ENCODE measurements around the gene FUZ. TPM values are rescaled to one million over a fixed set of nuclear protein-coding genes. Genes with fewer than 3 reads are reported as not detected.

FUZ gene
- total RNA-seq, 4 donors from 2014 or later, result 9.1 to 21.5 (median 15.6) TPM

- 52 to 56% methylated on average over 14 to 15 of the region's 16 CpGs for WGBS, 2 donors
- intact Hi-C loops (cut with DNase I; ENCODE audit: low total_unique reads), result no loop called here
- H3K4me3 ChIP-seq (ENCODE audit: low read depth, poor library complexity, severe bottlenecking), result no peak overlapping the region
- TF ChIP-seq CTCF (IDR thresholded peaks at IDR 0.05), result no peak
- no peak for TF ChIP-seq POLR2A (IDR thresholded peaks at IDR 0.05)
- no peak for DNase-seq (ENCODE audit: low spot score in 2 of 2)
Measured at GRCh38 chr19:49761625-49762311, 51.3 kb downstream of the FUZ start.

GRCh38 chr19:49761249-49761624, 51.9 kb downstream of the FUZ start:
- no peak for TF ChIP-seq CTCF (IDR thresholded peaks at IDR 0.05)
- TF ChIP-seq POLR2A (IDR thresholded peaks at IDR 0.05), result no peak
- intact Hi-C loops (cut with DNase I; ENCODE audit: low total_unique reads), result no loop called here
- no peak for DNase-seq (ENCODE audit: low spot score in 2 of 2)
- WGBS, 2 donors, result 85 to 100% methylated on average over 1 of the region's 1 CpG
- no peak overlapping the region for H3K4me3 ChIP-seq (ENCODE audit: low read depth, poor library complexity, severe bottlenecking)

- no peak for TF ChIP-seq CTCF (IDR thresholded peaks at IDR 0.05)
- no peak for TF ChIP-seq POLR2A (IDR thresholded peaks at IDR 0.05)
- no peak overlapping the region for H3K4me3 ChIP-seq (ENCODE audit: low read depth, poor library complexity, severe bottlenecking)
- no peak for DNase-seq (ENCODE audit: low spot score in 2 of 2)
- intact Hi-C loops (cut with DNase I; ENCODE audit: low total_unique reads), result no loop called here
- 25 to 31% methylated on average over 7 of the region's 7 CpGs for WGBS, 2 donors
Measured at GRCh38 chr19:49758292-49758691, 54.8 kb downstream of the FUZ start.

Small RNA genes within 50 kb of the gene (microRNA-seq; reads per million reads assigned to microRNA genes)
- gene MIR4749 (ENCODE audit: borderline number of aligned reads in 1 of 2, borderline replicate concordance in 2 of 2) (0 to 0.68 reads per million in 2 donors), gene MIR6799 (ENCODE audit: borderline number of aligned reads in 1 of 2, borderline replicate concordance in 2 of 2) (0 reads per million in 2 donors), gene MIR6800 (ENCODE audit: borderline number of aligned reads in 1 of 2, borderline replicate concordance in 2 of 2) (0 reads per million in 2 donors)

Other genes starting within 250 kb of the FUZ start
- 10 to 100 TPM; 62.0 to 84.8 (median 66.8) TPM for gene NOSIP, start 232.7 kb downstream of the FUZ start, total RNA-seq
- 10 to 100 TPM; 13.9 to 31.2 (median 18.6) TPM for gene PRRG2, start 232.0 kb downstream of the FUZ start, total RNA-seq
- gene PRR12, start 222.1 kb downstream of the FUZ start, total RNA-seq, result 10 to 100 TPM; 19.6 to 53.1 (median 24.5) TPM
- 10 to 100 TPM; 14.0 to 20.2 (median 18.8) TPM for gene RRAS, start 173.1 kb downstream of the FUZ start, total RNA-seq
- gene SCAF1, start 171.1 kb downstream of the FUZ start, total RNA-seq, result 10 to 100 TPM; 28.6 to 54.3 (median 33.7) TPM
- 100 to 1,000 TPM in 1 of 4 donors, 10 to 100 TPM in 3; 38.7 to 102 (median 74.9) TPM for gene IRF3, start 147.4 kb downstream of the FUZ start, total RNA-seq
- gene BCL2L12, start 147.4 kb downstream of the FUZ start, total RNA-seq, result 1 to 10 TPM; 6.1 to 9.2 (median 6.6) TPM
- gene PRMT1, start 136.0 kb downstream of the FUZ start, total RNA-seq, result 100 to 1,000 TPM; 102 to 117 (median 108) TPM
- gene ADM5, start 123.7 kb downstream of the FUZ start, total RNA-seq, result 1 to 10 TPM in 3 of 4 donors, under 1 TPM in 1; 0.49 to 3.7 (median 3.5) TPM
- 1 to 10 TPM in 3 of 4 donors, under 1 TPM in 1; 0.97 to 3.3 (median 1.8) TPM for gene CPT1C, start 122.2 kb downstream of the FUZ start, total RNA-seq
- 1 to 10 TPM in 1 of 4 donors, under 1 TPM in 1, not detected in 2; 0.49 to 4.0 TPM for gene TSKS, start 50.0 kb downstream of the FUZ start, total RNA-seq
- 100 to 1,000 TPM; 112 to 123 (median 116) TPM for gene AP2A1, start 46.3 kb downstream of the FUZ start, total RNA-seq
- gene MED25, start 5.0 kb upstream of the FUZ start, total RNA-seq, result 10 to 100 TPM; 28.9 to 43.7 (median 30.8) TPM
- gene PTOV1, start 37.9 kb upstream of the FUZ start, total RNA-seq, result 100 to 1,000 TPM in 2 of 4 donors, 10 to 100 TPM in 2; 62.4 to 122 (median 92.5) TPM
- 10 to 100 TPM; 29.3 to 49.7 (median 35.1) TPM for gene PNKP, start 54.3 kb upstream of the FUZ start, total RNA-seq
- gene AKT1S1, start 64.1 kb upstream of the FUZ start, total RNA-seq, result 10 to 100 TPM; 15.3 to 28.9 (median 23.8) TPM
- gene TBC1D17, start 64.4 kb upstream of the FUZ start, total RNA-seq, result 10 to 100 TPM; 56.4 to 93.4 (median 59.8) TPM
- gene IL4I1, start 83.6 kb upstream of the FUZ start, total RNA-seq, result under 1 TPM in 1 of 4 donors, not detected in 3; 0.42 TPM
- 1 to 10 TPM; 5.0 to 10.0 (median 6.8) TPM for gene ATF5, start 115.9 kb upstream of the FUZ start, total RNA-seq
- gene NUP62, start 116.2 kb upstream of the FUZ start, total RNA-seq, result 10 to 100 TPM; 36.4 to 45.5 (median 41.1) TPM
- under 1 TPM in 2 of 4 donors, not detected in 2; 0.13 to 0.63 TPM for gene SIGLEC11, start 147.9 kb upstream of the FUZ start, total RNA-seq
- gene VRK3, start 212.1 kb upstream of the FUZ start, total RNA-seq, result 10 to 100 TPM; 16.6 to 56.4 (median 29.7) TPM
- 10 to 100 TPM in 3 of 4 donors, 1 to 10 TPM in 1; 6.7 to 16.7 (median 10.5) TPM for gene ZNF473, start 212.7 kb upstream of the FUZ start, total RNA-seq